Endodermal cell (in vitro differentiated cells): ENCODE measurements around the gene LHFPL2. TPM values are rescaled to one million over a fixed set of nuclear protein-coding genes. Genes with fewer than 3 reads are reported as not detected.
"Not testable (repeated sequence)": the region's sequence is repeated elsewhere in the genome, so short reads cannot be mapped to it uniquely, and the experiment has no call there.

Experiments used
- DNase-seq: peaks from one replicate; pipeline ENCODE4 v3.0.0-alpha.2; 2017
- H3K27ac ChIP-seq: 2 replicates; pipeline ENCODE4 v1.5.1; 2013; ENCODE audit warnings: mild to moderate bottlenecking, low read depth, low read length, moderate library complexity
- H3K27me3 ChIP-seq: 2 replicates; pipeline ENCODE4 v1.6.1; 2013; ENCODE audit warnings: mild to moderate bottlenecking, low read length, moderate library complexity; ENCODE audit not compliant: insufficient read depth, control insufficient read depth, poor library complexity, severe bottlenecking
- H3K36me3 ChIP-seq: 2 replicates; pipeline ENCODE4 v1.7.0; 2013; ENCODE audit warnings: mild to moderate bottlenecking, low read length, moderate library complexity; ENCODE audit not compliant: control insufficient read depth, insufficient read depth
- H3K4me1 ChIP-seq: one replicate; pipeline ENCODE4 v1.7.0; 2013; ENCODE audit warnings: low read length; ENCODE audit not compliant: control insufficient read depth, insufficient read depth
- H3K4me3 ChIP-seq: 2 replicates; pipeline ENCODE4 v1.5.1; 2013; ENCODE audit warnings: mild to moderate bottlenecking, low read length, moderate library complexity
- H3K9ac ChIP-seq: 2 replicates; pipeline ENCODE4 v1.6.1; 2013; ENCODE audit warnings: mild to moderate bottlenecking, low read length, moderate library complexity; ENCODE audit not compliant: poor library complexity, severe bottlenecking; ENCODE audit errors: extremely low read depth
- H3K9me3 ChIP-seq: 2 replicates; pipeline ENCODE4 v1.6.1; 2013; ENCODE audit warnings: mild to moderate bottlenecking, low read length, moderate library complexity; ENCODE audit not compliant: control insufficient read depth
- H3K27ac Mint-ChIP-seq: 2 replicates; pipeline ENCODE4 v1.8.0; 2020; ENCODE audit warnings: mixed read lengths
- H3K27me3 Mint-ChIP-seq: 2 replicates; pipeline ENCODE4 v1.8.0; 2021; ENCODE audit warnings: mild to moderate bottlenecking, mixed read lengths; ENCODE audit not compliant: insufficient read depth
- H3K36me3 Mint-ChIP-seq: 2 replicates; pipeline ENCODE4 v1.8.0; 2020; ENCODE audit warnings: low read depth, mixed read lengths
- H3K4me1 Mint-ChIP-seq: 2 replicates; pipeline ENCODE4 v1.8.0; 2020; ENCODE audit warnings: mixed read lengths
- H3K4me3 Mint-ChIP-seq: 2 replicates; pipeline ENCODE4 v1.8.0; 2020; ENCODE audit warnings: mild to moderate bottlenecking, moderate library complexity, mixed read lengths
- H3K9me3 Mint-ChIP-seq: 2 replicates; pipeline ENCODE4 v1.8.0; 2020; ENCODE audit warnings: mild to moderate bottlenecking, mixed read lengths
- WGBS, 2 experiments: methylation state at CpG; one replicate each; pipeline versions ENCODE4 v1.1.5 to v1.1.7; 2013; ENCODE audit warnings: missing lambda C conversion rate in 2 of 2, mixed read lengths in 1 of 2; ENCODE audit not compliant: insufficient coverage in 1 of 2, insufficient read length in 1 of 2; 5-methylcytosine and 5-hydroxymethylcytosine counted together
- total RNA-seq, 2 donors: library from RNA; stranded (reverse); fragmentation: NEBNext Ultra II Directional in 1 of 2; extraction: Animal tissue kit (Norgen Biotek cat#: 25700) in 1 of 2; gene quantifications; 2 replicates in 1 of 2; 3 replicates in 1 of 2; pipeline ENCODE4 v1.2.1, GENCODE V29; 2021
- TF ChIP-seq, protein P1 (sequence below): fragments of 200-600 bp; sonication (generic); conservative IDR thresholded peaks from 2 replicates; pipeline ENCODE4 v1.5.0; 2021; ENCODE audit warnings: antibody characterized with exemption, mild to moderate bottlenecking

The LHFPL2 gene
- total RNA-seq, 2 donors from 2014 or later = 136 to 238 TPM

DNA sequence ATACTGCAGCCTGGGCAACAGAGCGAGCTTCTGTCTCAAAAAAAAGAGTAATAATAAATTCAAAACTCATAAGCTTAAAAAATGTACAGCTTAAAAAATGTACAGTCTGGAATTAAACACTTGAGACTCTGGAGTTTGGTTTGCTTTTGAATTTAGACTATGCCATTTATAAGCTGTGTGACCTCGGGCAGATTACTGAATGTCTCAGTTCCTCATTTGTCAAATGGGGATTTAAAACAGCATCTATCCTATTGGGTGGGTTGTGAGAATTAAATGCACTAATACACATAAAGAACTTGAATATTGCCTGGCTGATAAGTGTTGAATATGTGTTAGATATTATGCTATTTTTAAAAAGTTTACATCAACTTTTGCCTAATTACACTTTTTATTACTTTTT lies 189.7 kb downstream of the LHFPL2 start:
- Mint-ChIP-seq H3K36me3 (peaks cover 37% of the 10 kb centered on the region), H3K9me3 (peaks cover 6% of the 10 kb centered on the region), H3K27ac (no peak overlapping the region), H3K4me1 (no peaks in the 10 kb centered on the region), H3K4me3 (no peak overlapping the region), H3K27me3 (no peaks in the 10 kb centered on the region)
- H3K4me3 ChIP-seq = no peak overlapping the region
- no peak for DNase-seq
- TF ChIP-seq, protein P1, sequence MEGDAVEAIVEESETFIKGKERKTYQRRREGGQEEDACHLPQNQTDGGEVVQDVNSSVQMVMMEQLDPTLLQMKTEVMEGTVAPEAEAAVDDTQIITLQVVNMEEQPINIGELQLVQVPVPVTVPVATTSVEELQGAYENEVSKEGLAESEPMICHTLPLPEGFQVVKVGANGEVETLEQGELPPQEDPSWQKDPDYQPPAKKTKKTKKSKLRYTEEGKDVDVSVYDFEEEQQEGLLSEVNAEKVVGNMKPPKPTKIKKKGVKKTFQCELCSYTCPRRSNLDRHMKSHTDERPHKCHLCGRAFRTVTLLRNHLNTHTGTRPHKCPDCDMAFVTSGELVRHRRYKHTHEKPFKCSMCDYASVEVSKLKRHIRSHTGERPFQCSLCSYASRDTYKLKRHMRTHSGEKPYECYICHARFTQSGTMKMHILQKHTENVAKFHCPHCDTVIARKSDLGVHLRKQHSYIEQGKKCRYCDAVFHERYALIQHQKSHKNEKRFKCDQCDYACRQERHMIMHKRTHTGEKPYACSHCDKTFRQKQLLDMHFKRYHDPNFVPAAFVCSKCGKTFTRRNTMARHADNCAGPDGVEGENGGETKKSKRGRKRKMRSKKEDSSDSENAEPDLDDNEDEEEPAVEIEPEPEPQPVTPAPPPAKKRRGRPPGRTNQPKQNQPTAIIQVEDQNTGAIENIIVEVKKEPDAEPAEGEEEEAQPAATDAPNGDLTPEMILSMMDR = no peak
- no peak overlapping the region for H3K27ac ChIP-seq
- peaks cover 13% of the 10 kb centered on the region for H3K36me3 ChIP-seq
- H3K27me3 ChIP-seq = no peaks in the 10 kb centered on the region
- 100% methylated on average over 2 of the region's 2 CpGs; no CpG with 5 or more reads in 1 of the 2 experiments for WGBS, 2 experiments
- no peaks in the 10 kb centered on the region for H3K4me1 ChIP-seq
- H3K9ac ChIP-seq = no peak overlapping the region
- no peaks in the 10 kb centered on the region for H3K9me3 ChIP-seq

DNA sequence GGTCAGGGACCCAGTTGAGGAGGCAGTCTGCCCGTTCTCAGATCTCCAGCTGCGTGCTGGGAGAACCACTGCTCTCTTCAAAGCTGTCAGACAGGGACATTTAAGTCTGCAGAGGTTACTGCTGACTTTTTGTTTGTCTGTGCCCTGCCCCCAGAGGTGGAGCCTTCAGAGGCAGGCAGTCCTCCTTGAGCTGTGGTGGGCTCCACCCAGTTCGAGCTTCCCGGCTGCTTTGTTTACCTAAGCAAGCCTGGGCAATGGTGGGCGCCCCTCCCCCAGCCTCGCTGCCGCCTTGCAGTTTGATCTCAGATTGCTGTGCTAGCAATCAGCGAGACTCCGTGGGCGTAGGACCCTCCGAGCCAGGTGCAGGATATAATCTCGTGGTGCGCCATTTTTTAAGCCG lies 191.1 kb downstream of the LHFPL2 start:
- not testable (repeated sequence) for H3K27me3 Mint-ChIP-seq, H3K4me3 ChIP-seq, H3K9ac ChIP-seq, H3K27me3 ChIP-seq, H3K9me3 Mint-ChIP-seq, DNase-seq, H3K9me3 ChIP-seq, H3K4me1 ChIP-seq, H3K27ac ChIP-seq, H3K4me1 Mint-ChIP-seq
- Mint-ChIP-seq H3K36me3 (peaks cover 32% of the 10 kb centered on the region), H3K27ac (peak overlapping the region; percentile 88), H3K4me3 (peak overlapping the region; percentile 50)
- H3K36me3 ChIP-seq = peaks cover 12% of the 10 kb centered on the region
- 41% methylated on average over 4 of the region's 14 CpGs; no CpG with 5 or more reads in 1 of the 2 experiments for WGBS, 2 experiments

DNA sequence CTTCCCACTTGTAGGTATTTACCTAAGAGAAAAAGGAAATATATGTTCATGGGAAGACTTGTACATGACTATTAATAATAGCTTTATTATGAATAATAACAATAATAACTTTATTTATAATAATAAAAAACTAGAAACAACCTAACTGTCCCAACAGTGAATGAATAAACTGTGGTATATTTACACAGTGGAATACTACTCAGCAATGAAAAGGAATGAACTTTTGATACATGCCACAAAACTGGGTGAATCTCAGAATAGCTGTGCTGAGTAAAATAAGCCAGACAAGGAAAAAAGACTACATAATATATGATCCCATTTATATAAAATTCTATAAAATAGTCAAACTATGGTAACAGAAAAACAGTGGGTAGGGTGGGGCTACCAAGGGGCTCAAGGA lies 199.5 kb downstream of the LHFPL2 start:
- peaks cover 21% of the 10 kb centered on the region for H3K9me3 Mint-ChIP-seq
- Histone ChIP-seq H3K9ac (no peak overlapping the region), H3K9me3 (peaks cover 16% of the 10 kb centered on the region), H3K27ac (no peak overlapping the region), H3K4me1 (no peaks in the 10 kb centered on the region), H3K4me3 (no peak overlapping the region), H3K36me3 (peaks cover 18% of the 10 kb centered on the region), H3K27me3 (no peaks in the 10 kb centered on the region)
- no peaks in the 10 kb centered on the region for H3K27me3 Mint-ChIP-seq
- DNase-seq = no peak
- TF ChIP-seq, protein P1 = no peak
- no peak overlapping the region for H3K4me3 Mint-ChIP-seq
- H3K4me1 Mint-ChIP-seq = no peaks in the 10 kb centered on the region
- peaks cover 41% of the 10 kb centered on the region for H3K36me3 Mint-ChIP-seq
- H3K27ac Mint-ChIP-seq = no peak overlapping the region

DNA sequence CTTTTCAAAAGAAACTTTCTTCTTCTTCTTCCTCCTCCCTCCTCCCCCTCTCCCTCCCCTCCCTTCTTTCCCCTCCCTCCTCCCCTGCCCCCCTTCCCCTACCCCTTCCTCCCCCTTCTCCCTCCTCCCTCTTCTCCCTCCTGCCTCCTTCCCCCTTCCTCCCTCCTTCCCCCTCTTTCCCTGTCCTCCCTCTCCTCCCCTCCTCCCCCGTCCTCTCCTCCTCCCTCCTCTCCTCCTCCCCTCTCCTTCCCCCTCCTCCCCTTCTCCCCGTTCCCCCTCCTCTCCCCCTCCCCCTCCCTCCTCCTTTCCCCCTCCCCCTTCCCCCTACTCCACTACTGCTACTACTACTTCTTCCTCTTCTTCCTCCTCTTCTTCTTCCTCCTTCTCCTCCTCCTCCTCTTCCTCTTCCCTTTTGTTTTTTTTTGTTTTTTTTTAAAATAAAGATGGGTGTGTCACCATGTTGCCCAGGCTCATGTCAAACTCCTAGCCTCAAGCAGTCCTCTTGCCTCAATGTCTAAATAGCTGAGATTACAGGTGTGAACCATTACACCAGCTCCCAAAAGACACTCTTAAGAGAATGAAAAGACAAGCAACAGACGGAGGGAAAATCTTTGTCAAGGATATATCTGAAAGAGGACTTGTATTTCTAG lies 200.7 kb downstream of the LHFPL2 start:
- peaks cover 18% of the 10 kb centered on the region for H3K36me3 ChIP-seq
- H3K9me3 Mint-ChIP-seq = peaks cover 21% of the 10 kb centered on the region
- no peaks in the 10 kb centered on the region for H3K27me3 Mint-ChIP-seq
- no peak overlapping the region for H3K4me3 ChIP-seq
- no peaks in the 10 kb centered on the region for H3K27me3 ChIP-seq
- no peaks in the 10 kb centered on the region for H3K4me1 ChIP-seq
- WGBS, 2 experiments = no CpG with 5 or more reads among the region's 3 CpGs
- H3K9me3 ChIP-seq = peaks cover 18% of the 10 kb centered on the region
- no peak overlapping the region for H3K27ac ChIP-seq
- DNase-seq = no peak
- peaks cover 50% of the 10 kb centered on the region for H3K36me3 Mint-ChIP-seq
- no peak overlapping the region for H3K9ac ChIP-seq
- H3K27ac Mint-ChIP-seq = no peak overlapping the region
- H3K4me3 Mint-ChIP-seq = no peak overlapping the region
- TF ChIP-seq, protein P1 = no peak
- no peaks in the 10 kb centered on the region for H3K4me1 Mint-ChIP-seq
